ENCODE data around the gene ATP1A4.

GRCh38 chr1:160154790-160155189 lies 3.4 kb downstream of the ATP1A4 start:
- TF ChIP-seq EZH2 (IDR thresholded peaks at IDR 0.05; ENCODE audit: low read length, missing control alignments): no peak
- TF ChIP-seq, protein P1, sequence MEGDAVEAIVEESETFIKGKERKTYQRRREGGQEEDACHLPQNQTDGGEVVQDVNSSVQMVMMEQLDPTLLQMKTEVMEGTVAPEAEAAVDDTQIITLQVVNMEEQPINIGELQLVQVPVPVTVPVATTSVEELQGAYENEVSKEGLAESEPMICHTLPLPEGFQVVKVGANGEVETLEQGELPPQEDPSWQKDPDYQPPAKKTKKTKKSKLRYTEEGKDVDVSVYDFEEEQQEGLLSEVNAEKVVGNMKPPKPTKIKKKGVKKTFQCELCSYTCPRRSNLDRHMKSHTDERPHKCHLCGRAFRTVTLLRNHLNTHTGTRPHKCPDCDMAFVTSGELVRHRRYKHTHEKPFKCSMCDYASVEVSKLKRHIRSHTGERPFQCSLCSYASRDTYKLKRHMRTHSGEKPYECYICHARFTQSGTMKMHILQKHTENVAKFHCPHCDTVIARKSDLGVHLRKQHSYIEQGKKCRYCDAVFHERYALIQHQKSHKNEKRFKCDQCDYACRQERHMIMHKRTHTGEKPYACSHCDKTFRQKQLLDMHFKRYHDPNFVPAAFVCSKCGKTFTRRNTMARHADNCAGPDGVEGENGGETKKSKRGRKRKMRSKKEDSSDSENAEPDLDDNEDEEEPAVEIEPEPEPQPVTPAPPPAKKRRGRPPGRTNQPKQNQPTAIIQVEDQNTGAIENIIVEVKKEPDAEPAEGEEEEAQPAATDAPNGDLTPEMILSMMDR (conservative IDR thresholded peaks at IDR 0.05 in 1 of 2, IDR thresholded peaks at IDR 0.05 in 1 of 2; ENCODE audit: low read depth in 1 of 2, low read length in 2 of 2): no peak

Measured in fibroblast of lung (primary cell).